K562 (cell line): ENCODE data around the gene GPR37. TPM values are rescaled to one million over a fixed set of nuclear protein-coding genes. Genes with fewer than 3 reads are reported as not detected.

Experiments
- ATAC-seq: fragments of 200-7000 bp; cut with Tn5 transposase; 3 replicates; pipeline ENCODE4 v1.9.1; 2020; ENCODE audit warnings: moderate library complexity
- BruUV-seq: library from RNA; stranded (reverse); fragments of 400-500 nt; replicated peaks from 2 replicates; lab custom pipeline; 2021; lab: Mats Ljungman, UMichigan
- CTCF ChIA-PET: fragments of 300-600 bp; formaldehyde crosslinking; extraction: SDS; loops from one replicate; lab custom pipeline; 2021; ENCODE audit warnings: low intra/inter-chr PET ratio; lab: Yijun Ruan, JAX
- POLR2A ChIA-PET: fragments of 300-600, 350-650 bp; sonication (Branson Sonifier 250); formaldehyde crosslinking; extraction: SDS; loops from one replicate; lab custom pipeline; 2021; ENCODE audit warnings: antibody characterized with exemption, inconsistent platforms; lab: Yijun Ruan, JAX
- DNase-seq, 4 experiments: peaks; one replicate each; pipeline versions ENCODE4 v3.0.0 to v3.0.0-alpha.2; 2011 to 2018; ENCODE audit warnings: low spot score in 3 of 4, mixed read lengths in 3 of 4; ENCODE audit errors: extremely low read depth in 1 of 4
- FAIRE-seq: peaks from 2 replicates; lab custom pipeline; 2011; peaks lifted over from hg19 to GRCh38; lab: Jason Lieb, UNC
- H2AFZ ChIP-seq: 2 replicates; pipeline ENCODE4 v1.6.0; 2011; ENCODE audit warnings: low read depth, low read length, control low read depth, inconsistent platforms
- H3K27ac ChIP-seq: fragments of 200-600 bp; 3 replicates; pipeline ENCODE4 v1.8.0; 2011; ENCODE audit warnings: low read depth, mild to moderate bottlenecking, control low read depth, inconsistent platforms, low read length, moderate library complexity, mixed read lengths; ENCODE audit errors: extremely low read depth
- H3K27me3 ChIP-seq, 2 experiments: fragments of 300-600 bp in 1 of 2; 2 replicates in 1 of 2; 3 replicates in 1 of 2; pipeline versions ENCODE4 v1.6.0 to v1.8.0; 2011; ENCODE audit warnings: inconsistent platforms in 2 of 2, low read length in 2 of 2, mild to moderate bottlenecking in 1 of 2, mixed read lengths in 1 of 2, moderate library complexity in 1 of 2; ENCODE audit not compliant: control insufficient read depth in 2 of 2, insufficient read depth in 2 of 2
- H3K36me3 ChIP-seq: fragments of 300-600 bp; 3 replicates; pipeline ENCODE4 v1.8.0; 2011; ENCODE audit warnings: mild to moderate bottlenecking, low read length, inconsistent platforms; ENCODE audit not compliant: control insufficient read depth, insufficient read depth
- H3K4me1 ChIP-seq, 2 experiments: fragments of 200-600 bp in 1 of 2; replicated peaks in 1 of 2; 2 replicates in 1 of 2; 3 replicates in 1 of 2; pipeline versions ENCODE4 v1.5.1 to v1.8.0; 2011; ENCODE audit warnings: inconsistent platforms in 2 of 2, low read length in 2 of 2, mild to moderate bottlenecking in 1 of 2, mixed read lengths in 1 of 2, moderate library complexity in 1 of 2; ENCODE audit not compliant: control insufficient read depth in 2 of 2, insufficient read depth in 2 of 2
- H3K4me2 ChIP-seq: 2 replicates; pipeline ENCODE4 v1.6.1; 2011; ENCODE audit warnings: low read length, control low read depth, inconsistent platforms, mixed read lengths; ENCODE audit not compliant: insufficient read depth
- H3K4me3 ChIP-seq: fragments of 200-600 bp; sonication (generic), shearing (Covaris generic); 2 replicates; pipeline ENCODE4 v1.5.1; 2016; ENCODE audit warnings: control low read depth, inconsistent platforms
- H3K79me2 ChIP-seq: fragments of 200-600 bp; 3 replicates; pipeline ENCODE4 v1.8.0; 2011; ENCODE audit warnings: low read length, inconsistent platforms; ENCODE audit not compliant: control insufficient read depth, insufficient read depth
- H3K9ac ChIP-seq, 2 experiments: 2 replicates each; pipeline versions ENCODE4 v1.6.0 to v1.6.1; 2011; ENCODE audit warnings: low read depth in 2 of 2, low read length in 2 of 2, control low read depth in 1 of 2, inconsistent platforms in 1 of 2, mild to moderate bottlenecking in 1 of 2, mixed read lengths in 1 of 2; ENCODE audit not compliant: insufficient read depth in 1 of 2
- H3K9me1 ChIP-seq: one replicate; pipeline ENCODE4 v1.6.0; 2011; ENCODE audit warnings: inconsistent platforms, mild to moderate bottlenecking, low read length, moderate library complexity; ENCODE audit not compliant: control insufficient read depth, insufficient read depth
- H3K9me3 ChIP-seq: replicated peaks from 2 replicates; pipeline ENCODE4 v1.5.1; 2011; ENCODE audit warnings: low read depth, low read length, inconsistent platforms; ENCODE audit not compliant: control insufficient read depth, insufficient read depth
- H4K20me1 ChIP-seq: replicated peaks from 2 replicates; pipeline ENCODE4 v1.6.1; 2011; ENCODE audit warnings: low read length, inconsistent platforms, mixed read lengths; ENCODE audit not compliant: control insufficient read depth, insufficient read depth
- ATF7 ChIP-seq: fragments of 450-650 bp; IDR thresholded peaks from 2 replicates; pipeline ENCODE4 v1.7.1; 2014; ENCODE audit warnings: mild to moderate bottlenecking, moderate library complexity
- DDX20 ChIP-seq: fragments of 450-650 bp; IDR thresholded peaks from 2 replicates; pipeline ENCODE4 v1.6.1; 2016; ENCODE audit warnings: missing genetic modification characterization, low read depth, mild to moderate bottlenecking, missing compliant biosample characterization, moderate library complexity
- L3MBTL2 ChIP-seq: fragments of 450-650 bp; IDR thresholded peaks from 2 replicates; pipeline ENCODE4 v1.6.1; 2016; ENCODE audit warnings: mild to moderate bottlenecking, moderate library complexity
- NFE2L1 ChIP-seq: fragments of 450-650 bp; IDR thresholded peaks from 2 replicates; pipeline ENCODE4 v1.6.1; 2016; ENCODE audit warnings: missing genetic modification characterization, low read depth, mild to moderate bottlenecking, missing compliant biosample characterization, moderate library complexity, borderline replicate concordance
- XRCC4 ChIP-seq: IDR thresholded peaks from one replicate; pipeline ENCODE4 v1.6.1; 2011; ENCODE audit not compliant: insufficient read depth, insufficient read length; ENCODE audit errors: extremely low read depth
- ZC3H11A ChIP-seq: IDR thresholded peaks from 2 replicates; pipeline ENCODE4 v1.6.1; 2012; ENCODE audit warnings: low read depth, low read length, improper control_type of control experiment
- ZNF232 ChIP-seq: sonication (generic); formaldehyde crosslinking; IDR thresholded peaks from 2 replicates; pipeline ENCODE4 v1.8.0; 2022; ENCODE audit warnings: mild to moderate bottlenecking, missing genetic modification reagents
- WGBS: fragments of 100-300 bp; shearing (Covaris generic); methylation state at CpG from one replicate; pipeline ENCODE4 v1.1.6; 2016; ENCODE audit warnings: low coverage, mixed read lengths; ENCODE audit not compliant: insufficient coverage; ENCODE audit errors: missing lambda C conversion rate; 5-methylcytosine and 5-hydroxymethylcytosine counted together
- in situ Hi-C: fragments of 300-500 bp; cut with MboI; formaldehyde crosslinking; loops from 4 replicates; pipeline ENCODE4 v1.15.0; 2018; ENCODE audit warnings: inconsistent platforms, mixed read lengths
- intact Hi-C: fragments of 100-400 bp; cut with micrococcal nuclease; formaldehyde crosslinking; loops from 2 replicates; pipeline ENCODE4 v1.14.2; 2022
- polyA plus RNA-seq, 8 experiments: library from polyadenylated mRNA; depleted of rRNA in 4 of 8; stranded (reverse) in 5 of 8; unstranded in 3 of 8; fragments of >200 nt; fragmentation: Nextera tagmentation in 2 of 8; fragmentation: Illumina TruSeq in 1 of 8; extraction: Ambion mirVana in 2 of 8; extraction: Trizol in 1 of 8; gene quantifications; 2 replicates each; pipeline versions ENCODE4 v1.2.1 to v1.2.3, GENCODE V29; 2011 to 2014; ENCODE audit warnings: inconsistent platforms in 1 of 8, missing spikeins in 1 of 8
- total RNA-seq, 7 experiments: library from RNA; depleted of rRNA in 6 of 7; stranded (reverse); fragments of >200 nt in 6 of 7; fragmentation: Illumina TruSeq in 2 of 7; extraction: Trizol in 2 of 7; gene quantifications; 2 replicates each; pipeline versions ENCODE4 v1.2.1 to v1.2.3, GENCODE V29; 2011 to 2021; ENCODE audit warnings: low replicate concordance in 1 of 7
- TF ChIP-seq, protein P1 (sequence below): fragments of 450-650 bp; IDR thresholded peaks from 2 replicates; pipeline ENCODE4 v1.6.1; 2016; ENCODE audit warnings: low read depth

GPR37 gene
- total and polyA plus RNA-seq, 9 of the 15 experiments (the other 6 are each of a cell fraction or from before 2014, with no cell fraction given), result 0.03 TPM; not detected in 8

DNA sequence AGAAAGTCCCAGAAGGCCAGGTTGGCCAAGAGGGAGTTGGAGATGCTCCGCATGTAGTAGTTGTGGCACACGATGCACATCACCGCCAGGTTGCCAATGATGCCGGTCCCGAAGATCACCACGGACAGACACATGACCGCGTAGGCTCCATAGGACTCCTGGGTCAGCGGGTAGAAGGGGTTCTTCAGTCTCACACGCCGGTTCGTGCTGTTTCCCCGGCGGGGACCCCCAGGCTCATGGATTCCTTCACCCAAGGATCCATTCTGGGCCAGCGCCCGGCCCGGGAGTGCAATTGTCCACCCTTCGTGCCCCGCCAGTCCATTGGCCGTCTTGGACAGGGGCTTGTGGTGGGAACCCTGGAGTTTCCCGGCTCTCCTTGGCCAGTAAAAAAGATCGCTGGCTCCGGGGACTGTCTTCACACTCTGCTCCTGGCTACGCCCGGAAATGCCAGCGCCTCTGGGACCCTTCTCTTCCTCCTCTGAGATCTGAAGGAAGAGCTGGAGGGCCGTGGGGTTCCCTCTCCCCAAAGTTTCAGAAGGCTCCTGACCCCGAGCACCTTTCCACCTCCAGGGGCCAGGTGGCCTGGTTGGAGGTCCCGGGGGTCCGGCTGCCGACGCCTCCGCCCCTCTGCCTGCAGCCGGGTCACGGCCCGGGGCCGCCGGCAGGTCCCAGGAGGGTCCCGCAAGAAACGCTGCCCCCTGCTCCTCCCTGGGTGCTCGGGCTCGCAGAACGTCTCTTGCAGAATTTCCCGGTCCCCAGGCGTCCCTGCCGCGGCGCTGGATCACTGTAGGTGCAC, 1.3 kb downstream of the GPR37 start:
- no TSS peak for BruUV-seq
- Histone ChIP-seq H3K79me2 (no peaks in the 10 kb centered on the region), H2AFZ (no peak overlapping the region), H3K4me2 (no peak overlapping the region), H3K4me1 (peaks cover 0 to 19% of the 10 kb centered on the region in 2 experiments; a peak in 2 of 5 replicates), H3K27ac (no peak overlapping the region), H3K4me3 (no peak overlapping the region), H3K9me1 (no peaks in the 10 kb centered on the region), H3K9me3 (no peaks in the 10 kb centered on the region), H4K20me1 (no peaks in the 10 kb centered on the region), H3K27me3 (peaks cover 15 to 20% of the 10 kb centered on the region in 2 experiments), H3K36me3 (no peaks in the 10 kb centered on the region), H3K9ac (no peak overlapping the region; a peak in 1 of 4 replicates)
- in situ Hi-C loops, result no loop called here
- TF ChIP-seq L3MBTL2 (no peak), DDX20 (tag) (no peak), XRCC4 (no peak), ATF7 (no peak), ZNF232 (CRISPR knock-in tag) (no peak), ZC3H11A (no peak), NFE2L1 (tag) (no peak)
- TF ChIP-seq, protein P1, sequence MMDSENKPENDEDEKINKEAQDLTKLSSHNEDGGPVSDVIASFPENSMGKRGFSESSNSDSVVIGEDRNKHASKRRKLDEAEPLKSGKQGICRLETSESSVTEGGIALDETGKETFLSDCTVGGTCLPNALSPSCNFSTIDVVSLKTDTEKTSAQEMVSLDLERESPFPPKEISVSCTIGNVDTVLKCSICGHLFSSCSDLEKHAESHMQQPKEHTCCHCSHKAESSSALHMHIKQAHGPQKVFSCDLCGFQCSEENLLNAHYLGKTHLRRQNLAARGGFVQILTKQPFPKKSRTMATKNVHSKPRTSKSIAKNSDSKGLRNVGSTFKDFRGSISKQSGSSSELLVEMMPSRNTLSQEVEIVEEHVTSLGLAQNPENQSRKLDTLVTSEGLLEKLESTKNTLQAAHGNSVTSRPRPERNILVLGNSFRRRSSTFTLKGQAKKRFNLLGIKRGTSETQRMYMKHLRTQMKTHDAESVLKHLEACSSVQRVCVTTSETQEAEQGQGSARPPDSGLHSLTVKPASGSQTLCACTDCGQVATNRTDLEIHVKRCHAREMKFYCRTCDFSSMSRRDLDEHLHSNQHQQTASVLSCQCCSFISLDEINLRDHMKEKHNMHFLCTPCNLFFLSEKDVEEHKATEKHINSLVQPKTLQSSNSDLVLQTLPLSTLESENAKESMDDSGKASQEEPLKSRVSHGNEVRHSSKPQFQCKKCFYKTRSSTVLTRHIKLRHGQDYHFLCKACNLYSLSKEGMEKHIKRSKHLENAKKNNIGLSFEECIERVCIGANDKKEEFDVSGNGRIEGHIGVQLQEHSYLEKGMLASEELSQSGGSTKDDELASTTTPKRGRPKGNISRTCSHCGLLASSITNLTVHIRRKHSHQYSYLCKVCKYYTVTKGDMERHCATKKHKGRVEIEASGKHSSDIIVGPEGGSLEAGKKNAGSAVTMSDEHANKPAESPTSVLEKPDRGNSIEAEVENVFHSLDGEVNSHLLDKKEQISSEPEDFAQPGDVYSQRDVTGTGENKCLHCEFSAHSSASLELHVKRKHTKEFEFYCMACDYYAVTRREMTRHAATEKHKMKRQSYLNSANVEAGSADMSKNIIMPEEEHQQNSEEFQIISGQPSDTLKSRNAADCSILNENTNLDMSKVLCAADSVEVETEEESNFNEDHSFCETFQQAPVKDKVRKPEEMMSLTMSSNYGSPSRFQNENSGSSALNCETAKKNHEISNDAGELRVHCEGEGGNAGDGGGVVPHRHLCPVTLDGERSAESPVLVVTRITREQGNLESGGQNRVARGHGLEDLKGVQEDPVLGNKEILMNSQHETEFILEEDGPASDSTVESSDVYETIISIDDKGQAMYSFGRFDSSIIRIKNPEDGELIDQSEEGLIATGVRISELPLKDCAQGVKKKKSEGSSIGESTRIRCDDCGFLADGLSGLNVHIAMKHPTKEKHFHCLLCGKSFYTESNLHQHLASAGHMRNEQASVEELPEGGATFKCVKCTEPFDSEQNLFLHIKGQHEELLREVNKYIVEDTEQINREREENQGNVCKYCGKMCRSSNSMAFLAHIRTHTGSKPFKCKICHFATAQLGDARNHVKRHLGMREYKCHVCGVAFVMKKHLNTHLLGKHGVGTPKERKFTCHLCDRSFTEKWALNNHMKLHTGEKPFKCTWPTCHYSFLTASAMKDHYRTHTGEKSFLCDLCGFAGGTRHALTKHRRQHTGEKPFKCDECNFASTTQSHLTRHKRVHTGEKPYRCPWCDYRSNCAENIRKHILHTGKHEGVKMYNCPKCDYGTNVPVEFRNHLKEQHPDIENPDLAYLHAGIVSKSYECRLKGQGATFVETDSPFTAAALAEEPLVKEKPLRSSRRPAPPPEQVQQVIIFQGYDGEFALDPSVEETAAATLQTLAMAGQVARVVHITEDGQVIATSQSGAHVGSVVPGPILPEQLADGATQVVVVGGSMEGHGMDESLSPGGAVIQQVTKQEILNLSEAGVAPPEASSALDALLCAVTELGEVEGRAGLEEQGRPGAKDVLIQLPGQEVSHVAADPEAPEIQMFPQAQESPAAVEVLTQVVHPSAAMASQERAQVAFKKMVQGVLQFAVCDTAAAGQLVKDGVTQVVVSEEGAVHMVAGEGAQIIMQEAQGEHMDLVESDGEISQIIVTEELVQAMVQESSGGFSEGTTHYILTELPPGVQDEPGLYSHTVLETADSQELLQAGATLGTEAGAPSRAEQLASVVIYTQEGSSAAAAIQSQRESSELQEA, result no peak
- ChIA-PET CTCF (no interaction called here), POLR2A (interaction anchor here (0.6 kb wide), 1 partner anchor 56 kb away, joined by 3 read pairs; no protein-coding TSS in a partner anchor)
- DNase-seq (no peak), ATAC-seq (no peak), FAIRE-seq (no peak)
- intact Hi-C loops, result no loop called here
- 24% methylated on average over 45 of the region's 48 CpGs for WGBS
